ENCODE measurements around the gene EI24. TPM values are rescaled to one million over a fixed set of nuclear protein-coding genes. Genes with fewer than 3 reads are reported as not detected.

The EI24 gene
- total and polyA plus RNA-seq, 9 of the 15 experiments (the other 6 are each of a cell fraction or from before 2014, with no cell fraction given), result 50.4 to 260 (median 168) TPM

GRCh38 chr11:125592305-125593113, 23.2 kb downstream of the EI24 start, which contains the start of gene STT3A (continued):
- TF ChIP-seq, protein P1, sequence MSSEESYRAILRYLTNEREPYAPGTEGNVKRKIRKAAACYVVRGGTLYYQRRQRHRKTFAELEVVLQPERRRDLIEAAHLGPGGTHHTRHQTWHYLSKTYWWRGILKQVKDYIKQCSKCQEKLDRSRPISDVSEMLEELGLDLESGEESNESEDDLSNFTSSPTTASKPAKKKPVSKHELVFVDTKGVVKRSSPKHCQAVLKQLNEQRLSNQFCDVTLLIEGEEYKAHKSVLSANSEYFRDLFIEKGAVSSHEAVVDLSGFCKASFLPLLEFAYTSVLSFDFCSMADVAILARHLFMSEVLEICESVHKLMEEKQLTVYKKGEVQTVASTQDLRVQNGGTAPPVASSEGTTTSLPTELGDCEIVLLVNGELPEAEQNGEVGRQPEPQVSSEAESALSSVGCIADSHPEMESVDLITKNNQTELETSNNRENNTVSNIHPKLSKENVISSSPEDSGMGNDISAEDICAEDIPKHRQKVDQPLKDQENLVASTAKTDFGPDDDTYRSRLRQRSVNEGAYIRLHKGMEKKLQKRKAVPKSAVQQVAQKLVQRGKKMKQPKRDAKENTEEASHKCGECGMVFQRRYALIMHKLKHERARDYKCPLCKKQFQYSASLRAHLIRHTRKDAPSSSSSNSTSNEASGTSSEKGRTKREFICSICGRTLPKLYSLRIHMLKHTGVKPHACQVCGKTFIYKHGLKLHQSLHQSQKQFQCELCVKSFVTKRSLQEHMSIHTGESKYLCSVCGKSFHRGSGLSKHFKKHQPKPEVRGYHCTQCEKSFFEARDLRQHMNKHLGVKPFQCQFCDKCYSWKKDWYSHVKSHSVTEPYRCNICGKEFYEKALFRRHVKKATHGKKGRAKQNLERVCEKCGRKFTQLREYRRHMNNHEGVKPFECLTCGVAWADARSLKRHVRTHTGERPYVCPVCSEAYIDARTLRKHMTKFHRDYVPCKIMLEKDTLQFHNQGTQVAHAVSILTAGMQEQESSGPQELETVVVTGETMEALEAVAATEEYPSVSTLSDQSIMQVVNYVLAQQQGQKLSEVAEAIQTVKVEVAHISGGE (CRISPR knock-in tag; IDR thresholded peaks at IDR 0.05), result peak in 1 of 3 experiments; percentile 38; a peak in 1 of 6 replicates
- TF ChIP-seq, protein P2, sequence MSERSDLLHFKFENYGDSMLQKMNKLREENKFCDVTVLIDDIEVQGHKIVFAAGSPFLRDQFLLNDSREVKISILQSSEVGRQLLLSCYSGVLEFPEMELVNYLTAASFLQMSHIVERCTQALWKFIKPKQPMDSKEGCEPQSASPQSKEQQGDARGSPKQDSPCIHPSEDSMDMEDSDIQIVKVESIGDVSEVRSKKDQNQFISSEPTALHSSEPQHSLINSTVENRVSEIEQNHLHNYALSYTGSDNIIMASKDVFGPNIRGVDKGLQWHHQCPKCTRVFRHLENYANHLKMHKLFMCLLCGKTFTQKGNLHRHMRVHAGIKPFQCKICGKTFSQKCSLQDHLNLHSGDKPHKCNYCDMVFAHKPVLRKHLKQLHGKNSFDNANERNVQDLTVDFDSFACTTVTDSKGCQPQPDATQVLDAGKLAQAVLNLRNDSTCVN (CRISPR knock-in tag; IDR thresholded peaks at IDR 0.05), result peak; percentile 87
- TF ChIP-seq HNRNPH1 (optimal IDR thresholded peaks at IDR 0.05; ENCODE audit: low read depth, low read length) (no peak), BACH1 (tag; IDR thresholded peaks at IDR 0.05) (no peak), NFIC (IDR thresholded peaks at IDR 0.05) (peak; percentile 100), PBX2 (CRISPR knock-in tag; IDR thresholded peaks at IDR 0.05; ENCODE audit: low read depth) (peak; percentile 87), PBX2 (tag; conservative IDR thresholded peaks at IDR 0.05; ENCODE audit: low read depth) (peak; percentile 100), ZKSCAN3 (CRISPR knock-in tag; IDR thresholded peaks at IDR 0.05) (no peak), PML (IDR thresholded peaks at IDR 0.05; ENCODE audit: low read length) (peak; percentile 82; the same call in 1 of the 2 replicates), ZNF785 (CRISPR knock-in tag; IDR thresholded peaks at IDR 0.05) (no peak), ZNF551 (CRISPR knock-in tag; IDR thresholded peaks at IDR 0.05) (no peak), RFX5 (IDR thresholded peaks at IDR 0.05; ENCODE audit: low read depth, low read length) (no peak), STAT5A (IDR thresholded peaks at IDR 0.05; ENCODE audit: borderline replicate concordance, low read length) (0 out of 2 replicates have a peak, but pooled peaks have one; percentile 14), NFRKB (IDR thresholded peaks at IDR 0.05; ENCODE audit: low read depth) (peak; percentile 71), PCBP2 (IDR thresholded peaks at IDR 0.05; ENCODE audit: low read depth, low read length, poor library complexity, severe bottlenecking) (no peak), CREB3 (tag; conservative IDR thresholded peaks at IDR 0.05; ENCODE audit: low read depth) (0 out of 2 replicates have a peak, but pooled peaks have one; percentile 35)
- TF ChIP-seq, protein P3, sequence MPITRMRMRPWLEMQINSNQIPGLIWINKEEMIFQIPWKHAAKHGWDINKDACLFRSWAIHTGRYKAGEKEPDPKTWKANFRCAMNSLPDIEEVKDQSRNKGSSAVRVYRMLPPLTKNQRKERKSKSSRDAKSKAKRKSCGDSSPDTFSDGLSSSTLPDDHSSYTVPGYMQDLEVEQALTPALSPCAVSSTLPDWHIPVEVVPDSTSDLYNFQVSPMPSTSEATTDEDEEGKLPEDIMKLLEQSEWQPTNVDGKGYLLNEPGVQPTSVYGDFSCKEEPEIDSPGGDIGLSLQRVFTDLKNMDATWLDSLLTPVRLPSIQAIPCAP (CRISPR knock-in tag; IDR thresholded peaks at IDR 0.05; ENCODE audit: borderline replicate concordance), result 0 out of 2 replicates have a peak, but pooled peaks have one; percentile 64
